Liver (tissue), 9 donors: Measurements from ENCODE around the gene DNAJB4. TPM values are rescaled to one million over a fixed set of nuclear protein-coding genes. Genes with fewer than 3 reads are reported as not detected.
A peak's percentile ranks its signal among the peaks of the same experiment; 100 is the strongest.

ENCODE experiments used
- DNase-seq: peaks from one replicate; pipeline ENCODE4 v3.0.0-alpha.2; 2017; ENCODE audit warnings: low spot score
- H3K27ac ChIP-seq, 2 donors: one replicate each; pipeline ENCODE4 v1.7.0; 2013; ENCODE audit warnings: inconsistent platforms in 2 of 2, low read length in 2 of 2, control low read depth in 1 of 2, low read depth in 1 of 2, mild to moderate bottlenecking in 1 of 2
- H3K27me3 ChIP-seq, 4 donors: one replicate each; pipeline versions ENCODE4 v1.6.1 to v1.7.0; 2013; ENCODE audit warnings: low read length in 3 of 4, inconsistent platforms in 1 of 4, mild to moderate bottlenecking in 1 of 4, moderate library complexity in 1 of 4; ENCODE audit not compliant: control insufficient read depth in 4 of 4, insufficient read depth in 4 of 4
- H3K36me3 ChIP-seq, 4 donors: one replicate each; pipeline versions ENCODE4 v1.6.1 to v1.7.0; 2013; ENCODE audit warnings: low read length in 3 of 4, mild to moderate bottlenecking in 3 of 4, low read depth in 1 of 4, moderate library complexity in 1 of 4; ENCODE audit not compliant: control insufficient read depth in 4 of 4, insufficient read depth in 3 of 4
- H3K4me1 ChIP-seq, 4 donors: one replicate each; pipeline versions ENCODE4 v1.6.1 to v1.7.0; 2013; ENCODE audit warnings: low read length in 3 of 4, mild to moderate bottlenecking in 3 of 4, moderate library complexity in 1 of 4; ENCODE audit not compliant: control insufficient read depth in 4 of 4, insufficient read depth in 4 of 4
- H3K4me3 ChIP-seq, 3 donors: one replicate each; pipeline versions ENCODE4 v1.6.1 to v1.7.0; 2013; ENCODE audit warnings: low read length in 3 of 3, control low read depth in 1 of 3, low read depth in 1 of 3, mild to moderate bottlenecking in 1 of 3
- H3K9ac ChIP-seq, 2 donors: one replicate each; pipeline ENCODE4 v1.7.0; 2013; ENCODE audit warnings: low read length in 2 of 2, mild to moderate bottlenecking in 2 of 2, moderate library complexity in 2 of 2, control low read depth in 1 of 2, low read depth in 1 of 2
- H3K9me3 ChIP-seq, 4 donors: one replicate each; pipeline versions ENCODE4 v1.6.1 to v1.7.0; 2013; ENCODE audit warnings: low read length in 3 of 4; ENCODE audit not compliant: control insufficient read depth in 4 of 4
- ATF3 ChIP-seq: IDR thresholded peaks from 2 replicates; pipeline ENCODE4 v1.6.1; 2016; ENCODE audit warnings: antibody characterized with exemption
- CTCF ChIP-seq: fragments of 150-350 bp; IDR thresholded peaks from 2 replicates; pipeline ENCODE4 v1.5.1; 2017; ENCODE audit warnings: improper control_type of control experiment, low read depth, low read length; ENCODE audit not compliant: missing input control
- EGR1 ChIP-seq, 2 donors: IDR thresholded peaks; 2 replicates each; pipeline ENCODE4 v1.6.1; 2016 to 2018; ENCODE audit warnings: antibody characterized with exemption in 2 of 2, low read depth in 2 of 2
- FOXA1 ChIP-seq: IDR thresholded peaks from 2 replicates; pipeline ENCODE4 v1.6.1; 2016; ENCODE audit warnings: antibody characterized with exemption
- FOXA2 ChIP-seq: IDR thresholded peaks from 2 replicates; pipeline ENCODE4 v1.6.1; 2016; ENCODE audit warnings: antibody characterized with exemption
- GABPA ChIP-seq, 2 donors: IDR thresholded peaks in 1 of 2; conservative IDR thresholded peaks in 1 of 2; 2 replicates each; pipeline ENCODE4 v1.6.1; 2016; ENCODE audit warnings: antibody characterized with exemption in 2 of 2, mild to moderate bottlenecking in 1 of 2, moderate library complexity in 1 of 2
- HNF4A ChIP-seq, 2 donors: conservative IDR thresholded peaks; 2 replicates each; pipeline ENCODE4 v1.6.1; 2016; ENCODE audit warnings: antibody characterized with exemption in 2 of 2, mild to moderate bottlenecking in 2 of 2
- HNF4G ChIP-seq: IDR thresholded peaks from 2 replicates; pipeline ENCODE4 v1.6.1; 2016; ENCODE audit warnings: antibody characterized with exemption
- JUND ChIP-seq, 2 donors: IDR thresholded peaks; 2 replicates each; pipeline ENCODE4 v1.6.1; 2016; ENCODE audit warnings: antibody characterized with exemption in 2 of 2
- MAX ChIP-seq: IDR thresholded peaks from 2 replicates; pipeline ENCODE4 v1.6.1; 2016; ENCODE audit warnings: antibody characterized with exemption
- RAD21 ChIP-seq, 2 donors: IDR thresholded peaks; 2 replicates each; pipeline ENCODE4 v1.6.1; 2016; ENCODE audit warnings: antibody characterized with exemption in 2 of 2, mild to moderate bottlenecking in 2 of 2
- RXRA ChIP-seq, 2 donors: IDR thresholded peaks; 2 replicates each; pipeline ENCODE4 v1.6.1; 2017 to 2018; ENCODE audit warnings: antibody characterized with exemption in 2 of 2, mild to moderate bottlenecking in 1 of 2
- SP1 ChIP-seq: IDR thresholded peaks from 2 replicates; pipeline ENCODE4 v1.6.1; 2018; ENCODE audit warnings: antibody characterized with exemption, mild to moderate bottlenecking
- TAF1 ChIP-seq: conservative IDR thresholded peaks from 2 replicates; pipeline ENCODE4 v1.6.1; 2016; ENCODE audit warnings: antibody characterized with exemption, mild to moderate bottlenecking
- YY1 ChIP-seq: IDR thresholded peaks from 2 replicates; pipeline ENCODE4 v1.6.1; 2016; ENCODE audit warnings: antibody characterized with exemption, mild to moderate bottlenecking
- ZBTB33 ChIP-seq: IDR thresholded peaks from 2 replicates; pipeline ENCODE4 v1.6.1; 2016; ENCODE audit warnings: antibody characterized with exemption
- WGBS: extraction: QIAGEN DNeasy Blood & Tissue Kit; methylation state at CpG from one replicate; pipeline ENCODE4 v1.1.7; 2013; 5-methylcytosine and 5-hydroxymethylcytosine counted together
- polyA plus RNA-seq, 2 donors: library from polyadenylated mRNA; stranded (reverse) in 1 of 2; unstranded in 1 of 2; fragments of 200-250 nt in 1 of 2; fragments of >200 nt in 1 of 2; fragmentation: Nextera tagmentation in 1 of 2; extraction: Ambion mirVana in 1 of 2; gene quantifications; one replicate each; pipeline versions ENCODE4 v1.2.1 to v1.2.3, GENCODE V29; 2013 to 2015
- total RNA-seq, 2 donors: library from RNA; depleted of rRNA; stranded (reverse); fragments of >200 nt; gene quantifications; one replicate each; pipeline ENCODE4 v1.2.3, GENCODE V29; 2014
- donor health status: healthy.
- donor health status: healthy.
- donor health status: healthy.
- donor health status: healthy.
- donor health status: healthy.

The DNAJB4 gene
- total and polyA plus RNA-seq, 4 donors: 5.7 to 21.6 (median 10.0) TPM

- no peaks in the 10 kb centered on the region for H3K9me3 ChIP-seq
- no peak overlapping the region for H3K4me3 ChIP-seq
- H3K36me3 ChIP-seq: no peaks in the 10 kb centered on the region
- WGBS: 98% methylated on average over 2 of the region's 2 CpGs
- H3K4me1 ChIP-seq: peaks cover 2 to 33% (median 20%) of the 10 kb centered on the region in 4 donors
- H3K9ac ChIP-seq: no peak overlapping the region
- no peak for TF ChIP-seq TAF1
- no peak for TF ChIP-seq YY1
- TF ChIP-seq SP1: no peak
- TF ChIP-seq FOXA2: no peak
- TF ChIP-seq GABPA (IDR thresholded peaks at IDR 0.05 in 1 of 2, conservative IDR thresholded peaks at IDR 0.05 in 1 of 2): no peak
- no peak for TF ChIP-seq HNF4A (conservative IDR thresholded peaks at IDR 0.05)
- TF ChIP-seq MAX: no peak
- no peak for TF ChIP-seq RXRA (IDR thresholded peaks at IDR 0.05)
- no peak for TF ChIP-seq ZBTB33
- TF ChIP-seq ATF3: no peak
- TF ChIP-seq RAD21 (IDR thresholded peaks at IDR 0.05): no peak
- no peak for TF ChIP-seq FOXA1
- TF ChIP-seq EGR1 (IDR thresholded peaks at IDR 0.05; ENCODE audit: low read depth in 2 of 2): no peak
- no peak for TF ChIP-seq JUND (IDR thresholded peaks at IDR 0.05)
- TF ChIP-seq HNF4G: no peak
- no peak for TF ChIP-seq CTCF
- no peak overlapping the region for H3K27ac ChIP-seq
- no peak for DNase-seq
- H3K27me3 ChIP-seq: no peaks in the 10 kb centered on the region
Measured at GRCh38 chr1:78051005-78051404, 46.3 kb downstream of the DNAJB4 start.

- no peaks in the 10 kb centered on the region for H3K27me3 ChIP-seq
- no peak overlapping the region for H3K4me3 ChIP-seq
- H3K36me3 ChIP-seq: no peaks in the 10 kb centered on the region
- 50% methylated on average over 2 of the region's 2 CpGs for WGBS
- no peak overlapping the region for H3K9ac ChIP-seq
- no peak for DNase-seq
- TF ChIP-seq RAD21 (IDR thresholded peaks at IDR 0.05) (peak in 1 of 2 donors; percentile 4), MAX (no peak)
- peak overlapping the region in 1 of 2 donors; percentile 38 for H3K27ac ChIP-seq
- peaks cover 2 to 28% (median 16%) of the 10 kb centered on the region in 4 donors for H3K4me1 ChIP-seq
- no peaks in the 10 kb centered on the region for H3K9me3 ChIP-seq
Measured at GRCh38 chr1:78052685-78053405, 48.1 kb downstream of the DNAJB4 start.
